A549 (cell line): ENCODE results near the gene NFE2. TPM values are rescaled to one million over a fixed set of nuclear protein-coding genes. Genes with fewer than 3 reads are reported as not detected.
A peak's percentile ranks its signal among the peaks of the same experiment; 100 is the strongest.

Experiments used
- ATAC-seq, 2 experiments: fragments of 200-7000 bp in 1 of 2; fragments of >200 bp in 1 of 2; cut with Nextera tagmentation in 1 of 2; cut with Tn5 transposase in 1 of 2; 3 replicates each; pipeline versions ENCODE4 v1.8.0 to v1.9.1; 2018 to 2020; ENCODE audit warnings: mild to moderate bottlenecking in 1 of 2, moderate library complexity in 1 of 2
- CTCF ChIA-PET: fragments of 300-600 bp; sonication (Branson Sonifier 250); formaldehyde crosslinking; extraction: SDS; loops from one replicate; lab custom pipeline; 2021; ENCODE audit warnings: antibody characterized with exemption, inconsistent platforms; lab: Yijun Ruan, JAX
- POLR2A ChIA-PET: fragments of 350-600 bp; formaldehyde crosslinking; extraction: SDS; loops from one replicate; lab custom pipeline; 2021; ENCODE audit warnings: antibody characterized with exemption, inconsistent platforms; lab: Yijun Ruan, JAX
- DNase-seq, 2 experiments: peaks; one replicate each; pipeline versions ENCODE4 v3.0.0 to v3.0.0-alpha.2; 2011 to 2016; ENCODE audit warnings: low read depth in 1 of 2, low spot score in 1 of 2
- FAIRE-seq: peaks from 2 replicates; lab custom pipeline; 2011; peaks lifted over from hg19 to GRCh38; lab: Jason Lieb, UNC
- H3K27ac ChIP-seq, 2 experiments: fragments of >200 bp; sonication (Bioruptor Twin); formaldehyde crosslinking; 3 replicates each; pipeline ENCODE4 v1.5.1; 2016 to 2017
- H3K4me1 ChIP-seq: fragments of >200 bp; sonication (Bioruptor Twin); formaldehyde crosslinking; 3 replicates; pipeline ENCODE4 v1.6.1; 2016
- H3K4me2 ChIP-seq: fragments of >200 bp; sonication (Bioruptor Twin); formaldehyde crosslinking; 3 replicates; pipeline ENCODE4 v1.6.1; 2016
- H3K4me3 ChIP-seq: fragments of >200 bp; sonication (Bioruptor Twin); formaldehyde crosslinking; 3 replicates; pipeline ENCODE4 v1.5.1; 2016
- H3K9me3 ChIP-seq: fragments of >200 bp; sonication (Bioruptor Twin); formaldehyde crosslinking; 3 replicates; pipeline ENCODE4 v1.6.1; 2016
- BHLHE40 ChIP-seq: IDR thresholded peaks from 2 replicates; pipeline ENCODE4 v1.6.1; 2012; ENCODE audit warnings: low read depth, low read length, inconsistent platforms
- CHD2 ChIP-seq: fragments of 150-350 bp; IDR thresholded peaks from 2 replicates; pipeline ENCODE4 v1.6.1; 2014; ENCODE audit warnings: low read length; ENCODE audit not compliant: partially characterized antibody
- EHMT2 ChIP-seq: fragments of 200-600 bp; sonication (generic); IDR thresholded peaks from 2 replicates; pipeline ENCODE4 v1.6.1; 2016; ENCODE audit warnings: antibody characterized with exemption, low read depth, mild to moderate bottlenecking, moderate library complexity
- ELK1 ChIP-seq: fragments of 150-350 bp; IDR thresholded peaks from 2 replicates; pipeline ENCODE4 v1.6.1; 2014; ENCODE audit warnings: low read depth, mild to moderate bottlenecking, low read length
- FOSB ChIP-seq: fragments of 250-450 bp; sonication (Bioruptor Pico); IDR thresholded peaks from 2 replicates; pipeline ENCODE4 v1.5.0; 2020; ENCODE audit warnings: mild to moderate bottlenecking, moderate library complexity
- FOXS1 ChIP-seq: fragments of 250-450 bp; sonication (Bioruptor Pico); IDR thresholded peaks from 2 replicates; pipeline ENCODE4 v1.5.0; 2020; ENCODE audit warnings: mild to moderate bottlenecking, moderate library complexity
- HEYL ChIP-seq: fragments of 250-450 bp; sonication (Bioruptor Pico); IDR thresholded peaks from 2 replicates; pipeline ENCODE4 v1.8.0; 2021; ENCODE audit warnings: mild to moderate bottlenecking, moderate library complexity
- HOXB13 ChIP-seq: fragments of 250-450 bp; sonication (Bioruptor Pico); IDR thresholded peaks from 2 replicates; pipeline ENCODE4 v1.5.0; 2020; ENCODE audit warnings: low read depth, mild to moderate bottlenecking, moderate library complexity
- JUN ChIP-seq, 2 experiments: fragments of >200 bp; sonication (Bioruptor Twin); formaldehyde crosslinking; IDR thresholded peaks; 2 replicates in 1 of 2; 3 replicates in 1 of 2; pipeline ENCODE4 v1.6.1; 2016 to 2017
- KDM1A ChIP-seq: fragments of 200-600 bp; sonication (generic); IDR thresholded peaks from 2 replicates; pipeline ENCODE4 v1.6.1; 2016; ENCODE audit warnings: low read depth, mild to moderate bottlenecking
- MAZ ChIP-seq: fragments of 150-350 bp; IDR thresholded peaks from 2 replicates; pipeline ENCODE4 v1.6.1; 2014; ENCODE audit warnings: antibody characterized with exemption, low read depth, low read length, borderline replicate concordance
- PHF8 ChIP-seq: fragments of 200-600 bp; sonication (generic); IDR thresholded peaks from 2 replicates; pipeline ENCODE4 v1.6.1; 2016; ENCODE audit warnings: low read depth, mild to moderate bottlenecking, antibody characterized with exemption, moderate library complexity, borderline replicate concordance
- POLR2A ChIP-seq: IDR thresholded peaks from 2 replicates; pipeline ENCODE4 v1.6.1; 2012; ENCODE audit warnings: mild to moderate bottlenecking, low read length
- POLR2AphosphoS2 ChIP-seq: conservative IDR thresholded peaks from 2 replicates; pipeline ENCODE4 v1.6.1; 2012; ENCODE audit warnings: low read length, improper control_type of control experiment, inconsistent platforms
- RCOR1 ChIP-seq: fragments of 150-350 bp; IDR thresholded peaks from 2 replicates; pipeline ENCODE4 v1.6.1; 2014; ENCODE audit warnings: antibody characterized with exemption, low read length, low read depth
- RNF2 ChIP-seq: fragments of 200-600 bp; sonication (generic); IDR thresholded peaks from 2 replicates; pipeline ENCODE4 v1.6.1; 2016; ENCODE audit warnings: low read depth, mild to moderate bottlenecking, antibody characterized with exemption, moderate library complexity, borderline replicate concordance
- SMC3 ChIP-seq: fragments of >200 bp; sonication (Bioruptor Twin); formaldehyde crosslinking; IDR thresholded peaks from 3 replicates; pipeline ENCODE4 v1.6.1; 2018; ENCODE audit warnings: inconsistent platforms
- TFCP2L1 ChIP-seq: fragments of 250-450 bp; sonication (Bioruptor Pico); IDR thresholded peaks from 2 replicates; pipeline ENCODE4 v1.5.0; 2021; ENCODE audit warnings: mild to moderate bottlenecking
- ZC3H11A ChIP-seq: fragments of 450-650 bp; IDR thresholded peaks from 2 replicates; pipeline ENCODE4 v1.6.1; 2014; ENCODE audit warnings: antibody characterized with exemption, mild to moderate bottlenecking
- ZFP36 ChIP-seq: fragments of 450-650 bp; IDR thresholded peaks from 2 replicates; pipeline ENCODE4 v1.6.1; 2014; ENCODE audit warnings: borderline replicate concordance; ENCODE audit not compliant: partially characterized antibody
- ZNF302 ChIP-seq: fragments of 250-450 bp; sonication (Bioruptor Pico); IDR thresholded peaks from 2 replicates; pipeline ENCODE4 v1.9.0; 2021; ENCODE audit warnings: inconsistent platforms, mild to moderate bottlenecking, moderate library complexity
- ZSCAN20 ChIP-seq: fragments of 250-450 bp; sonication (Bioruptor Pico); IDR thresholded peaks from 2 replicates; pipeline ENCODE4 v1.8.0; 2022; ENCODE audit warnings: mild to moderate bottlenecking, moderate library complexity
- WGBS: methylation state at CpG from one replicate; pipeline ENCODE4 v1.1.6; 2017; ENCODE audit errors: missing lambda C conversion rate; 5-methylcytosine and 5-hydroxymethylcytosine counted together
- polyA plus RNA-seq, 4 experiments: library from polyadenylated mRNA; depleted of rRNA in 3 of 4; stranded (reverse); fragments of >200 nt; fragmentation: RNase III in 1 of 4; extraction: RNeasy Plus Mini Kit Qiagen cat#74134 plus additional on column Dnase treatment in 1 of 4; gene quantifications; 2 replicates in 3 of 4; 3 replicates in 1 of 4; pipeline ENCODE4 v1.2.3, GENCODE V29; 2011 to 2017
- TF ChIP-seq, protein P1 (sequence below): IDR thresholded peaks from 2 replicates; pipeline ENCODE4 v1.6.1; 2012; ENCODE audit warnings: low read depth, borderline replicate concordance
- TF ChIP-seq, protein P2 (sequence below): fragments of 250-450 bp; sonication (Bioruptor Pico); IDR thresholded peaks from 2 replicates; pipeline ENCODE4 v1.5.0; 2021; ENCODE audit warnings: mild to moderate bottlenecking, moderate library complexity, borderline replicate concordance
- TF ChIP-seq, protein P3 (sequence below): fragments of 200-600 bp; sonication (generic); IDR thresholded peaks from 2 replicates; pipeline ENCODE4 v1.6.1; 2016; ENCODE audit warnings: antibody characterized with exemption, mild to moderate bottlenecking, moderate library complexity

The NFE2 gene
- polyA plus RNA-seq, 2 of the 4 experiments (the other 2 are of a cell fraction), result 0.30 to 0.52 TPM

GRCh38 chr12:54257332-54257731, 43.5 kb downstream of the NFE2 start:
- 96% methylated on average over 8 of the region's 8 CpGs for WGBS
- TF ChIP-seq HEYL (no peak), JUN (IDR thresholded peaks at IDR 0.05) (no peak), KDM1A (no peak), FOSB (CRISPR knock-in tag) (no peak), EHMT2 (no peak), BHLHE40 (no peak), FOXS1 (CRISPR knock-in tag) (no peak), HOXB13 (no peak), ZSCAN20 (CRISPR knock-in tag) (no peak)
- TF ChIP-seq, protein P1, sequence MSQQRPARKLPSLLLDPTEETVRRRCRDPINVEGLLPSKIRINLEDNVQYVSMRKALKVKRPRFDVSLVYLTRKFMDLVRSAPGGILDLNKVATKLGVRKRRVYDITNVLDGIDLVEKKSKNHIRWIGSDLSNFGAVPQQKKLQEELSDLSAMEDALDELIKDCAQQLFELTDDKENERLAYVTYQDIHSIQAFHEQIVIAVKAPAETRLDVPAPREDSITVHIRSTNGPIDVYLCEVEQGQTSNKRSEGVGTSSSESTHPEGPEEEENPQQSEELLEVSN, result no peak
- TF ChIP-seq, protein P2, sequence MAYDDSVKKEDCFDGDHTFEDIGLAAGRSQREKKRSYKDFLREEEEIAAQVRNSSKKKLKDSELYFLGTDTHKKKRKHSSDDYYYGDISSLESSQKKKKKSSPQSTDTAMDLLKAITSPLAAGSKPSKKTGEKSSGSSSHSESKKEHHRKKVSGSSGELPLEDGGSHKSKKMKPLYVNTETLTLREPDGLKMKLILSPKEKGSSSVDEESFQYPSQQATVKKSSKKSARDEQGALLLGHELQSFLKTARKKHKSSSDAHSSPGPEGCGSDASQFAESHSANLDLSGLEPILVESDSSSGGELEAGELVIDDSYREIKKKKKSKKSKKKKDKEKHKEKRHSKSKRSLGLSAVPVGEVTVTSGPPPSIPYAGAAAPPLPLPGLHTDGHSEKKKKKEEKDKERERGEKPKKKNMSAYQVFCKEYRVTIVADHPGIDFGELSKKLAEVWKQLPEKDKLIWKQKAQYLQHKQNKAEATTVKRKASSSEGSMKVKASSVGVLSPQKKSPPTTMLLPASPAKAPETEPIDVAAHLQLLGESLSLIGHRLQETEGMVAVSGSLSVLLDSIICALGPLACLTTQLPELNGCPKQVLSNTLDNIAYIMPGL (CRISPR knock-in tag), result no peak
- Histone ChIP-seq H3K4me2 (peak overlapping the region; percentile 89; the same call in 1 of the 3 replicates), H3K9me3 (no peaks in the 10 kb centered on the region), H3K4me1 (peaks cover 44% of the 10 kb centered on the region), H3K4me3 (no peak overlapping the region), H3K27ac (peak overlapping the region in 1 of 2 experiments; percentile 95; a peak in 4 of 6 replicates)
- ChIA-PET POLR2A (interaction anchor here (3.8 kb wide), 1 partner anchor 22 kb away, joined by 36 read pairs; the partner anchor contains the start of genes CBX5 and HNRNPA1), CTCF (interaction anchor here (2.5 kb wide), 1 partner anchor 43 kb away, joined by 6 read pairs; no protein-coding TSS in a partner anchor)
- no peak for DNase-seq
- FAIRE-seq, result no peak
- no peak for ATAC-seq

- no peak for ATAC-seq
- no peak overlapping the region for H3K4me3 ChIP-seq
- TF ChIP-seq PHF8 (no peak), TFCP2L1 (CRISPR knock-in tag) (no peak), KDM1A (no peak), ELK1 (no peak), MAZ (no peak), FOXS1 (CRISPR knock-in tag) (no peak), RCOR1 (no peak), EHMT2 (no peak), ZFP36 (no peak), HOXB13 (no peak), SMC3 (no peak), ZC3H11A (no peak), CHD2 (no peak), ZNF302 (CRISPR knock-in tag) (no peak), POLR2A (no peak), RNF2 (no peak), POLR2AphosphoS2 (no peak)
- TF ChIP-seq, protein P1, result no peak
- TF ChIP-seq, protein P2 (CRISPR knock-in tag), result no peak
- TF ChIP-seq, protein P3, sequence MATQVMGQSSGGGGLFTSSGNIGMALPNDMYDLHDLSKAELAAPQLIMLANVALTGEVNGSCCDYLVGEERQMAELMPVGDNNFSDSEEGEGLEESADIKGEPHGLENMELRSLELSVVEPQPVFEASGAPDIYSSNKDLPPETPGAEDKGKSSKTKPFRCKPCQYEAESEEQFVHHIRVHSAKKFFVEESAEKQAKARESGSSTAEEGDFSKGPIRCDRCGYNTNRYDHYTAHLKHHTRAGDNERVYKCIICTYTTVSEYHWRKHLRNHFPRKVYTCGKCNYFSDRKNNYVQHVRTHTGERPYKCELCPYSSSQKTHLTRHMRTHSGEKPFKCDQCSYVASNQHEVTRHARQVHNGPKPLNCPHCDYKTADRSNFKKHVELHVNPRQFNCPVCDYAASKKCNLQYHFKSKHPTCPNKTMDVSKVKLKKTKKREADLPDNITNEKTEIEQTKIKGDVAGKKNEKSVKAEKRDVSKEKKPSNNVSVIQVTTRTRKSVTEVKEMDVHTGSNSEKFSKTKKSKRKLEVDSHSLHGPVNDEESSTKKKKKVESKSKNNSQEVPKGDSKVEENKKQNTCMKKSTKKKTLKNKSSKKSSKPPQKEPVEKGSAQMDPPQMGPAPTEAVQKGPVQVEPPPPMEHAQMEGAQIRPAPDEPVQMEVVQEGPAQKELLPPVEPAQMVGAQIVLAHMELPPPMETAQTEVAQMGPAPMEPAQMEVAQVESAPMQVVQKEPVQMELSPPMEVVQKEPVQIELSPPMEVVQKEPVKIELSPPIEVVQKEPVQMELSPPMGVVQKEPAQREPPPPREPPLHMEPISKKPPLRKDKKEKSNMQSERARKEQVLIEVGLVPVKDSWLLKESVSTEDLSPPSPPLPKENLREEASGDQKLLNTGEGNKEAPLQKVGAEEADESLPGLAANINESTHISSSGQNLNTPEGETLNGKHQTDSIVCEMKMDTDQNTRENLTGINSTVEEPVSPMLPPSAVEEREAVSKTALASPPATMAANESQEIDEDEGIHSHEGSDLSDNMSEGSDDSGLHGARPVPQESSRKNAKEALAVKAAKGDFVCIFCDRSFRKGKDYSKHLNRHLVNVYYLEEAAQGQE, result no peak
- no peak overlapping the region for H3K4me2 ChIP-seq
- no peak for FAIRE-seq
- WGBS, result 88% methylated on average over 4 of the region's 4 CpGs
- H3K4me1 ChIP-seq, result peaks cover 9% of the 10 kb centered on the region
- no peak for DNase-seq
- ChIA-PET POLR2A (interaction anchor here (1.5 to 2.4 kb wide), 2 partner anchors 27 kb away, joined by 10 to 23 read pairs; partner anchors contain the start of genes CBX5 and HNRNPA1), CTCF (interaction anchor here (0.6 to 3.6 kb wide), 15 partner anchors 8 to 115 kb away, joined by 3 to 50 read pairs (median 4); partner anchors contain the start of genes CBX5 and COPZ1)
- H3K27ac ChIP-seq, result no peak overlapping the region
- no peaks in the 10 kb centered on the region for H3K9me3 ChIP-seq
These were observed 47.6 kb downstream of the NFE2 start for GRCh38 chr12:54253240-54253639.
